Liver (tissue), 9 donors: ENCODE results near the gene PTPRD. TPM values are rescaled to one million over a fixed set of nuclear protein-coding genes. Genes with fewer than 3 reads are reported as not detected.

Source experiments
- DNase-seq: peaks from one replicate; pipeline ENCODE4 v3.0.0-alpha.2; 2017; ENCODE audit warnings: low spot score
- H3K27ac ChIP-seq, 2 donors: one replicate each; pipeline ENCODE4 v1.7.0; 2013; ENCODE audit warnings: inconsistent platforms in 2 of 2, low read length in 2 of 2, control low read depth in 1 of 2, low read depth in 1 of 2, mild to moderate bottlenecking in 1 of 2
- H3K27me3 ChIP-seq, 4 donors: one replicate each; pipeline versions ENCODE4 v1.6.1 to v1.7.0; 2013; ENCODE audit warnings: low read length in 3 of 4, inconsistent platforms in 1 of 4, mild to moderate bottlenecking in 1 of 4, moderate library complexity in 1 of 4; ENCODE audit not compliant: control insufficient read depth in 4 of 4, insufficient read depth in 4 of 4
- H3K36me3 ChIP-seq, 4 donors: one replicate each; pipeline versions ENCODE4 v1.6.1 to v1.7.0; 2013; ENCODE audit warnings: low read length in 3 of 4, mild to moderate bottlenecking in 3 of 4, low read depth in 1 of 4, moderate library complexity in 1 of 4; ENCODE audit not compliant: control insufficient read depth in 4 of 4, insufficient read depth in 3 of 4
- H3K4me1 ChIP-seq, 4 donors: one replicate each; pipeline versions ENCODE4 v1.6.1 to v1.7.0; 2013; ENCODE audit warnings: low read length in 3 of 4, mild to moderate bottlenecking in 3 of 4, moderate library complexity in 1 of 4; ENCODE audit not compliant: control insufficient read depth in 4 of 4, insufficient read depth in 4 of 4
- H3K4me3 ChIP-seq, 3 donors: one replicate each; pipeline versions ENCODE4 v1.6.1 to v1.7.0; 2013; ENCODE audit warnings: low read length in 3 of 3, control low read depth in 1 of 3, low read depth in 1 of 3, mild to moderate bottlenecking in 1 of 3
- H3K9ac ChIP-seq, 2 donors: one replicate each; pipeline ENCODE4 v1.7.0; 2013; ENCODE audit warnings: low read length in 2 of 2, mild to moderate bottlenecking in 2 of 2, moderate library complexity in 2 of 2, control low read depth in 1 of 2, low read depth in 1 of 2
- H3K9me3 ChIP-seq, 4 donors: one replicate each; pipeline versions ENCODE4 v1.6.1 to v1.7.0; 2013; ENCODE audit warnings: low read length in 3 of 4; ENCODE audit not compliant: control insufficient read depth in 4 of 4
- ATF3 ChIP-seq: IDR thresholded peaks from 2 replicates; pipeline ENCODE4 v1.6.1; 2016; ENCODE audit warnings: antibody characterized with exemption
- CTCF ChIP-seq: fragments of 150-350 bp; IDR thresholded peaks from 2 replicates; pipeline ENCODE4 v1.5.1; 2017; ENCODE audit warnings: improper control_type of control experiment, low read depth, low read length; ENCODE audit not compliant: missing input control
- EGR1 ChIP-seq, 2 donors: IDR thresholded peaks; 2 replicates each; pipeline ENCODE4 v1.6.1; 2016 to 2018; ENCODE audit warnings: antibody characterized with exemption in 2 of 2, low read depth in 2 of 2
- FOXA1 ChIP-seq: IDR thresholded peaks from 2 replicates; pipeline ENCODE4 v1.6.1; 2016; ENCODE audit warnings: antibody characterized with exemption
- FOXA2 ChIP-seq: IDR thresholded peaks from 2 replicates; pipeline ENCODE4 v1.6.1; 2016; ENCODE audit warnings: antibody characterized with exemption
- GABPA ChIP-seq, 2 donors: IDR thresholded peaks in 1 of 2; conservative IDR thresholded peaks in 1 of 2; 2 replicates each; pipeline ENCODE4 v1.6.1; 2016; ENCODE audit warnings: antibody characterized with exemption in 2 of 2, mild to moderate bottlenecking in 1 of 2, moderate library complexity in 1 of 2
- HNF4G ChIP-seq: IDR thresholded peaks from 2 replicates; pipeline ENCODE4 v1.6.1; 2016; ENCODE audit warnings: antibody characterized with exemption
- JUND ChIP-seq, 2 donors: IDR thresholded peaks; 2 replicates each; pipeline ENCODE4 v1.6.1; 2016; ENCODE audit warnings: antibody characterized with exemption in 2 of 2
- MAX ChIP-seq: IDR thresholded peaks from 2 replicates; pipeline ENCODE4 v1.6.1; 2016; ENCODE audit warnings: antibody characterized with exemption
- NR2F2 ChIP-seq: IDR thresholded peaks from 2 replicates; pipeline ENCODE4 v1.6.1; 2016; ENCODE audit warnings: antibody characterized with exemption
- RAD21 ChIP-seq, 2 donors: IDR thresholded peaks; 2 replicates each; pipeline ENCODE4 v1.6.1; 2016; ENCODE audit warnings: antibody characterized with exemption in 2 of 2, mild to moderate bottlenecking in 2 of 2
- REST ChIP-seq: IDR thresholded peaks from 2 replicates; pipeline ENCODE4 v1.6.1; 2016; ENCODE audit warnings: antibody characterized with exemption, mild to moderate bottlenecking
- RXRA ChIP-seq, 2 donors: IDR thresholded peaks; 2 replicates each; pipeline ENCODE4 v1.6.1; 2017 to 2018; ENCODE audit warnings: antibody characterized with exemption in 2 of 2, mild to moderate bottlenecking in 1 of 2
- SP1 ChIP-seq: IDR thresholded peaks from 2 replicates; pipeline ENCODE4 v1.6.1; 2018; ENCODE audit warnings: antibody characterized with exemption, mild to moderate bottlenecking
- TAF1 ChIP-seq: conservative IDR thresholded peaks from 2 replicates; pipeline ENCODE4 v1.6.1; 2016; ENCODE audit warnings: antibody characterized with exemption, mild to moderate bottlenecking
- YY1 ChIP-seq: IDR thresholded peaks from 2 replicates; pipeline ENCODE4 v1.6.1; 2016; ENCODE audit warnings: antibody characterized with exemption, mild to moderate bottlenecking
- ZBTB33 ChIP-seq: IDR thresholded peaks from 2 replicates; pipeline ENCODE4 v1.6.1; 2016; ENCODE audit warnings: antibody characterized with exemption
- WGBS: extraction: QIAGEN DNeasy Blood & Tissue Kit; methylation state at CpG from one replicate; pipeline ENCODE4 v1.1.7; 2013; 5-methylcytosine and 5-hydroxymethylcytosine counted together
- polyA plus RNA-seq, 2 donors: library from polyadenylated mRNA; stranded (reverse) in 1 of 2; unstranded in 1 of 2; fragments of 200-250 nt in 1 of 2; fragments of >200 nt in 1 of 2; fragmentation: Nextera tagmentation in 1 of 2; extraction: Ambion mirVana in 1 of 2; gene quantifications; one replicate each; pipeline versions ENCODE4 v1.2.1 to v1.2.3, GENCODE V29; 2013 to 2015
- total RNA-seq, 2 donors: library from RNA; depleted of rRNA; stranded (reverse); fragments of >200 nt; gene quantifications; one replicate each; pipeline ENCODE4 v1.2.3, GENCODE V29; 2014
- donor health status: healthy.
- donor health status: healthy.
- donor health status: healthy.
- donor health status: healthy.
- donor health status: healthy.

The PTPRD gene
- total and polyA plus RNA-seq, 4 donors: 0.78 to 34.2 (median 4.7) TPM

GRCh38 chr9:8289681-8290080 lies 2323.1 kb downstream of the PTPRD start:
- TF ChIP-seq NR2F2 (no peak), FOXA1 (no peak), YY1 (no peak), RAD21 (IDR thresholded peaks at IDR 0.05) (no peak), ATF3 (no peak), JUND (IDR thresholded peaks at IDR 0.05) (no peak), REST (no peak), RXRA (IDR thresholded peaks at IDR 0.05) (no peak), ZBTB33 (no peak), EGR1 (IDR thresholded peaks at IDR 0.05; ENCODE audit: low read depth in 2 of 2) (no peak), TAF1 (no peak), MAX (no peak), SP1 (no peak), GABPA (IDR thresholded peaks at IDR 0.05 in 1 of 2, conservative IDR thresholded peaks at IDR 0.05 in 1 of 2) (no peak), FOXA2 (no peak)
- Histone ChIP-seq H3K4me3 (no peak overlapping the region), H3K27ac (no peak overlapping the region), H3K36me3 (no peaks in the 10 kb centered on the region), H3K27me3 (no peaks in the 10 kb centered on the region), H3K9me3 (no peaks in the 10 kb centered on the region), H3K9ac (no peak overlapping the region), H3K4me1 (no peaks in the 10 kb centered on the region)
- 77% methylated on average over 2 of the region's 2 CpGs for WGBS
- no peak for DNase-seq

- TF ChIP-seq JUND (IDR thresholded peaks at IDR 0.05) (no peak), RAD21 (IDR thresholded peaks at IDR 0.05) (no peak), TAF1 (no peak), GABPA (IDR thresholded peaks at IDR 0.05 in 1 of 2, conservative IDR thresholded peaks at IDR 0.05 in 1 of 2) (no peak), CTCF (no peak), RXRA (IDR thresholded peaks at IDR 0.05) (no peak), REST (no peak), EGR1 (IDR thresholded peaks at IDR 0.05; ENCODE audit: low read depth in 2 of 2) (no peak), NR2F2 (no peak), FOXA2 (no peak), HNF4G (no peak), FOXA1 (no peak)
- no peak for DNase-seq
Observed at GRCh38 chr9:8287970-8288369, 2324.8 kb downstream of the PTPRD start.

More at GRCh38 chr9:8287970-8288369, 2324.8 kb downstream of the PTPRD start:
- WGBS: 75% methylated on average over 2 of the region's 2 CpGs
- Histone ChIP-seq H3K27me3 (no peaks in the 10 kb centered on the region), H3K27ac (no peak overlapping the region), H3K9ac (no peak overlapping the region), H3K4me1 (no peaks in the 10 kb centered on the region), H3K36me3 (no peaks in the 10 kb centered on the region), H3K9me3 (no peaks in the 10 kb centered on the region), H3K4me3 (no peak overlapping the region)
